Activated CD4-positive, CD25-positive, alpha-beta regulatory T cell treated with anti-CD3 and anti-CD28 coated beads, Interleukin-2, amount 50 U/mL, for 72 hours (primary cell): ENCODE measurements around the gene OSGEPL1.
"Not testable (repeated sequence)": the region's sequence is repeated elsewhere in the genome, so short reads cannot be mapped to it uniquely, and the experiment has no call there.

ENCODE experiments used
- DNase-seq: peaks from one replicate; pipeline ENCODE4 v3.0.0; 2021

OSGEPL1 gene, protein sequence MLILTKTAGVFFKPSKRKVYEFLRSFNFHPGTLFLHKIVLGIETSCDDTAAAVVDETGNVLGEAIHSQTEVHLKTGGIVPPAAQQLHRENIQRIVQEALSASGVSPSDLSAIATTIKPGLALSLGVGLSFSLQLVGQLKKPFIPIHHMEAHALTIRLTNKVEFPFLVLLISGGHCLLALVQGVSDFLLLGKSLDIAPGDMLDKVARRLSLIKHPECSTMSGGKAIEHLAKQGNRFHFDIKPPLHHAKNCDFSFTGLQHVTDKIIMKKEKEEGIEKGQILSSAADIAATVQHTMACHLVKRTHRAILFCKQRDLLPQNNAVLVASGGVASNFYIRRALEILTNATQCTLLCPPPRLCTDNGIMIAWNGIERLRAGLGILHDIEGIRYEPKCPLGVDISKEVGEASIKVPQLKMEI

DNA sequence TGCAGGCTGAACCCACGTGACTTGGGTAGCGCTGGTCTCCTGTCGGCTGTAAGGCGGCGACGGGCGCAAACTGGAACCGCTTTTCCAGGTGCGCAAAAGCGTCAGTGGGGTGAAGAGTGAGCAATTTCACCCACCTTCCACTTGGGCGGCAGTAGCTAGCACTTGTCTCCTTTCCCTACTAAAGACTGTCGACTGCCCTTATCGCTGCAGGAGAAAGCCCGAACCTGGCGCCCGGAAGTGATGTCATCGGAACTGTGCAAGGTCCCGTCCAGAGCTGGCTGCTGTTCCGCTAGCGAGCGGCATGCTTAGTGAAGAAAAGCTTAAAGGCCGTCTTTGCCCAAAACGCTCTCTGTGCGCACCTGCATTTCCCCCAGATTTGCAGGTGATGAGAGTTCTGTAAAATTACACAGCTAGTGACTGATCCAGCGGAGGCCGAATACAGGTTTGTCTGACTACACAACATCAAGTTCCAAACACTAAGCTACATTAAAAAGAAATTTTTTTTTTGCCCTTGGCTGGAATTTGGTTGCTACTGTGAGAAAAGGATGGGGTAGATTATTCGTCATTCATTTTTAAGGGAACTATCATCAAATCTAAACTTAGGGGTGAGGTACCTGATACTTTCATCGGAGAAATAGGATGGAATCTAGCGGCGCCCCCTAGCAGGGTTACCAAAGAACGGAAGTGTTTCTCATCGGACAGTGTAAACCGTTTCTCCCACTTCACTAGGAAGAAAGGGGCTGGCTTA is at the start of gene OSGEPL1:
Gene OSGEPL1 (minus strand): TSS at position 242 of the 748 bp plus-strand sequence. CDS start 1,152 bp downstream, outside the sequence.
- DNase-seq: peak; percentile 84

DNA sequence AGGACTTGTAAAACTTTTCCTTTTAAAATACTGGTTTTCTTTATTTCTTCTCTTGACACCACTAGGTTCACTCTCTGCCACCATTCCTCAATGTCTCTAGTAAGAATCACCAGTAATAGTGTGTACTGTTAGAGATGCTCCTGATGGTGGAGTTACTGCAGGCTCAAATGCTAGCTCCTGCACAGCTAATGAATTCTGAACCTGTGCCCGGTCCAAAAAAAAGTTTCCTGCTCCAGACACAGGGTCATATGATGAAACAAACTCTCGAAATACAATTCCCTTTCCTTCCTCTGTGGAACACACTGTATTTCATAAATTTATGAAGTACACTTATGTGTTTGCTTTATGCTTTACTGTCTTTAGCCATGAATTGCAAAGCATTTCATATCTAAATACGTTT is 40.8 kb upstream of the OSGEPL1 start:
- DNase-seq: no peak

DNA sequence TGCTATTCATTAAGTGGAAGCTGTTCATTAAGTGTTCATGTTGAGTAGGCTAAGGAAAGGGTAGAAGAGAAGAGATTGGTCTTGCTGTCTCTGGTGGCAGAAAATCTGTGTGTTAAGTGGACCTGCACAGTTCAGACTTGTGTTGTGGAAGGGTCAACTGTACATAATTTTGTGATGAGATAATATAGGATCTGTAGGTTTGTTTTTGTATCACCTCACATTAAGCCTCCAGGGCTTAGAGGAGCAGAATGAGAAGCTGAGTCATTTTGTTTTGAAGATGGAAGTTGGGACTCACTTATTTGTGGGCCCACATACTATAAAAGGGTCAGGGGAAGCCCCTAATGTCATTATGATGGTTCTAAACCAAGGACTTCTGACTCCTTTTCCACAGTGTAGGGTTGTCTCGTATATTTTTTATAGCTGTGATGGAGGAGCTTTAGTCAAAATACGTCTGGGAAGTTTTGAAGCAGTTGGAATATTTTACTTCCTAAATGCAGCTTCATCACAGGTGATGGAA is 39.9 kb upstream of the OSGEPL1 start:
- no peak for DNase-seq

DNA sequence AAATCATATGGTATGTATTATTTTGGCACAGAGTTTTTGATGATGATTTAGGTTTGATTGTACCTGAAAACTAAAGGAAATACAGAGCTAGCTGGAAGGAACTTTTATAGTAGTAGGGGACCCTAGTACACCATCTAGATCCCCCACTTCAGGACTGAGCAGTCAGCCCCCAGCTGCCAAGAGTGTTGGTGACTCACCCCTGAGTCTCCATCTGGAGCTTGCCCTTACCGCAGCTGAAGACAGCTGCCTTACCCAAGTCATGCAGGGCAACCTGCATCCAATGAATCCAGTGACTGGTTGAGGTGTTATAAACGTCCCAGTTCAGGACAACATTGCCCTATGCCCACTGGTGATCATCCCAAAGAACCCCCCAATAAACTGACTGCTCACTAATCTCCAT is 36.9 kb upstream of the OSGEPL1 start:
- DNase-seq: no peak

DNA sequence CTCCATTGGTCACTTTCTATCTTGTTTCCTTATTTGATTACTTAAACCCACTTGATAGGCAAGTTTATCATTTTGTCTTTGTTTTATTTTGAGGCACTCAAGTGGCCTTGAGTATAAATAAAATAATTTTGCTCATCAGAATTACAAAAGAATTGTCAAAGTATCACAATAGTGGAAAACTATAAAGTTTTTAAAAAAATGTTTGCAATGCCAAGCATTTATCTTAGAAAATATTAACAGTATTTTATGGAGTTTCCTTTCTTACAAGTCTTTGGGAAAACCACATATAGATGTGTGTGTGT is 36.4 kb upstream of the OSGEPL1 start:
- no peak for DNase-seq

DNA sequence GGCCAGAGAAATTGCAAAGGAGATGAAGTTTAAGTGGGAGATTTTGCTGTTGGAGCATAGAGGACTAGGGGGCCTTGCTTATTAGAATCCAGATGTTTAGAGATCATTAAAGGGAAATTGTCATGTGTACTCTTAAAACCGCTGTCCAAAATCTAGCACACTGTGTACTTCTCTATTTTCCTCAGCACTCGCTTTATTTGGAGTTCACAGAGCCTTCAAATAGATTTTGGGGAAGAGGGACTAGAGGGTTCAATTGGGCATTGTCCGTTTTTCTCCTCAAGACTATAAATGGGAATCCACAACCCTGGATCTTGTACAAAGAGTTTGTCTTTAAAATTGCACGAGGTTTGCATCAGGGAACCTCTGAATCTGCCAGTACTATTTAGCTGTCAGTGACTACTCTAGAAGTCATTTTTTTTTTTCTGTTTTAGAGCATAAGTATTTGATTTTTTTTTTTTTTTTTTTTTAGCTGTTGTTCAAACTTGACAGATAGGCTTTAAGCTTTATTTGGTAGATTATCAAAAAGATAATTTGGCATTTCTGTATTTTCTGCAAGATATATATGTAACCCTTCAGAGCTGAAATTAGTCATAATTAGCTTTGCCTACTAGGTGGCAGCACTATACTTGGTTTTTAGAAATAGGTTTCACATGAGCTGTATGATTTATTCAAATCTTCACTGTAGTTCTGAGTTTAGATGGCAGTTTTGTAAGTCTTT is 35.9 kb upstream of the OSGEPL1 start:
- no peak for DNase-seq

DNA sequence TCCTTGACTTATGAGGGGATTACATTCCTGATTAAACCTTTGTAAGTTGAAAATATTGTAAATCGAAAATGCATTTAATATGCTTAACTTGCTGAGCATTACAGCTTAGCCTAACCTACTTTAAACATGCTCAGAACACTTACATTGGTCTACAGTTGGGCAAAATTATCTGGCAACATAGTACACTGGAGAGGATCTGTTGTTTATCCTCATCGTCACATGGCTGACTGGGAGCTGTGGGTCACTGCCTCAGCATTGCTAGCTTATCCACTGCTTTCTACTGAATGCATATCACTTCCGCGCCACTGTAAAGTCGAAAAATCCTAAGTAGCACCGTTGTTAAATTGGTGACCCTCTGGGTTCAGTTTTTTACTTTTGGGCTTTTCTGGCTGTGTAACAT is 35.3 kb upstream of the OSGEPL1 start:
- DNase-seq: no peak

DNA sequence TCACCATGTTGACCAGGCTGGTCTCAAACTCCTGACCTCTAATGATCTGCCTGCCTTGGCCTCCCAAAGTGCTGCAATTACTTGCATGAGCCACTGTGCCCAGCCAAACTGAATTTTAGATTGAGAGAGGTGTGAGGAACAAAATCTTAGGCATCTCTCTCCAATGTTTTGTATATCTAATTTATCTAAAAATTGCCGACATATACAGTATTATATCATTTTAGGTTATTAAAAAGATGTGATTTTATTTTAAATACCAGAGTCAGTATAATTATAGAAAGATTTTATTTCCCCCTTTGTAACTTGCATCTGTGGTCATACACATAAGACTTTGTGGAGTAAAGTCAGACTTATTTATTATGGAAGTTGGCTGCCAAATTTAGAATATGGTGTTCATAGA is 31.7 kb upstream of the OSGEPL1 start:
- no peak for DNase-seq

DNA sequence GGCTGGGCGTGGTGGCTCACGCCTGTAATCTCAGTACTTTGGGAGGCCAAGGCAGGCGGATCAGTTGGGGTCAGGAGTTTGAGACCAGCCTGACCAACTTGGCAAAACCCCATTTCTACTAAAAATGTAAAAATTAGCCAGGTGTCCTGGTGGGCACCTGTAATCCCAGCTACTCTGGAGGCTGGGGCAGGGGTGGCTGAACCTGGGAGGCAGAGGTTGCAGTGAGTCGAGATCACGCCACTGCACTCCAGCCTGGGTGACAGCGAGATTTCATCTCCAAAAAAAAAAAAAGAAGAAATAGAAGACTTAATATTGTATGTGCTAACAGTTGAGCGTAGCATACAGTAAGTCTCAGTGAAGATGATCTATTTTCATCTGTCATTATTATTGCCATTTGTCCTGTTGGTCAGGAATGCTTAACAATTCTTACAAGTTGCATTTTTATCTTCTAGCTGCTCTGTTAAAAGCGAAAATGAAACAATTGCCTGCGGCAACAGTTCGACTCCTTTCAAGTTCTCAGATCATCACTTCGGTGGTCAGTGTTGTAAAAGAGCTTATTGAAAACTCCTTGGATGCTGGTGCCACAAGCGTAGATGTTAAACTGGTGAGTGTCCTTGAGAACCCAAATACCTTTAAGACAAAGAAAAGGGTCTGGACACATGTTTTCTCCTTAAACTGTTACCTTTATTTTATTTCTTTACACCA is 28.9 kb upstream of the OSGEPL1 start:
- DNase-seq: no peak

DNA sequence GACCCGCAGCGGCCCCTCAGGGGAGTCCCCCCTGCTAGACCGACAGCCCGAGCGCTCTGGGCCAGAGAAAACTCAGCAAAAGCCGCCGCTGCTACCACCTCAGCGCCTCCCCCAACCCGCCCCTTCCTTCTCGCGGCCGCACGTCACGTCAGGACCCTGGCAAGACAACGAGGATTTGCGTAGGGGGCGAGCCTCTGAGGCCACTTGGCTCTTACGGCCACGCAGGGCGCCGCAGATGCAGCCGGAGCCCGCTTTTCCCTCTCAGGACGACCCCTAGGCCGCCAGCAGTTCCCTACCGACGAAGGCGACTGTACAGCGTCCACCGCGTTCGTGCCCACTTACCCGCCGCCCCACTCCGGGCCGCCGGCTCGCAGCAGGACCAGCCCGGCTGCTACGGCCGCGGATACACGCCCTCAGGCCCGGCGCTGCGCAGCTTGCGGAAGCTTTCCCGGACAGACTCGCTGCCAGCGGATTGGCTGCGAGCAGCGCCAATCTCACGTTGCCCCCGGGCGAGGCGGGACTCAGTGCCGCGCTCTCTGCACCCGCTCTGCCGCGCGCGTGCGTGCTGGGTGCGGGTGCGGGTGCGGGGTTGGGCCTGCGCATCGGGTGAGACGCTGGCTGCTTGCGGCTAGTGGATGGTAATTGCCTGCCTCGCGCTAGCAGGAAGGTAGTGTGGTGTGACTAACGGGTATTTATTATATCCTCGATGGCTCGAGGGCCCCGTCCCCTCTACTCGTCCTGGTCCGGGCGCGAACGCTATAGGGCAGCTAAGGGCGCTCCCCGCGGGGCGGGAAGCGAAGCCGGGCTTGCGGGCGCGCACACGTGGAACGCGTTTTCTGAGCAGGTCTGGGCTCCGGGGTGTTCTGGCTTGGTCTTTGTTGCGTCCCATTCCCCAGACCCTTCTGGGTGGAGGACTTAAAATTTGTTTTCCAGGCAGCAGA is 21.6 kb upstream of the OSGEPL1 start, which contains the start of the genes ORMDL1 and PMS1:
Gene ORMDL1 (minus strand): TSS at position 413 of the 941 bp plus-strand sequence. CDS start 1,744 bp downstream, outside the sequence.
Gene PMS1 (plus strand): TSS at position 524 of the 941 bp plus-strand sequence. CDS start 7,360 bp downstream, outside the sequence.
- peak; percentile 96 for DNase-seq

DNA sequence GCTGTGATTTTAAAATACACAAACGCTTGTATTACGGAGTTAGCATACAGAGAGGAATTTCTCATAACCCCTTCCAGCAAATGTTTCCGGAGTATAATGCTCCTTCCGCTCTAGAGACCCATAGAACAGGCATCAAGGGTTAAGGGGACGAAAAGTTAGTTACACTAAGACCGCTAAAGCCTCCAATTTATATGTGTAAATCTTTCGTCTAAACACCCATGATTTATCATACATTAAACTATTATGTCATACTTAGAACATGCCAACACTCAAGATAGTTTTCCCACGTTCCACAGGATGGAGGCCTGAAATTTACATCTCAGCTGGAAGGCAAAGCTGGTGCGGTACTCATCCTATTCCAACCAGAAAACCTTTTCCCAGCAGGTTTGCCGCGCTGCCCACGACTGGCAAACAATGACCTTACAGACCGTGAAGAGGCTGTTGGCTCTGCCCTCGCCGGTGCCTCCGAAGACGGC is 20.9 kb upstream of the OSGEPL1 start:
- DNase-seq: no peak

DNA sequence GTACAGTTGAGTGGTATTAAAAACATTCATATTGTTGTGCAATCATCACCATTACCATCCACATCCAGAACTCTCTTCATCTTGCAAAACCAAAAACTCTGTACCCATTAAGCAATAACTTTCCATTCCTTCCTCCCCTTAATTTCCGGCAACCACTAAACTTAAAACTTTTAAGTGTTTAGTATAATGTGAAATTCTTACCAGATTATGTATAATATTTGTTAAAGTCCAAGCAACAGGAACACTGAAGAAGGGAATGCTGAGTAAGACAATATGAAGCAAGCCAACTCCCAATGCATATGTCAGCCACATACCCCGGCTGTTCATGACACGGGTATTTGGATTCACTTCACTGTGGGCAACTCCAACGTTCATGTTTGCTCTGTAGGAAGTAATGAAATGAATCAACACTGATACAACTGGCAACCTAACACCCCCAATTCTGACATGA is 19.7 kb upstream of the OSGEPL1 start:
- DNase-seq: no peak

DNA sequence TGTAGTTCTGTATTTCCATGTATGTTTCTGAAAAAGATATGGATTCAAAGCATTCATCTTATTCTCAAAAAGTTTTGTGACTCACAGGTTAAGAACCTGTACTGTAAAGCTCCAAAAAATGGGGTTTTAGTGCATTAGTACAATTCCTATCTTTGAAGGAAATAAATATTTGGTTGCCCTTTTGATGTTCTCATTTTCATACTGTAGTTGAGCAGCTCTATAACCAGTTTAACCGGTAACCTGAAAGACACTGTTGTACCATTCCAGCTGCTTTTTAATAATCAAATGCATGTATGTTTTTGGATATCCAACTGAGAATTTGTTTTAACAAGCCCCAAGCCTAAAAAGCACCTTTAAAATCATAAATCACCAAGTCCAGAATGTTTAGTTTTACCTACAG is 9.6 kb upstream of the OSGEPL1 start:
- DNase-seq: no peak

DNA sequence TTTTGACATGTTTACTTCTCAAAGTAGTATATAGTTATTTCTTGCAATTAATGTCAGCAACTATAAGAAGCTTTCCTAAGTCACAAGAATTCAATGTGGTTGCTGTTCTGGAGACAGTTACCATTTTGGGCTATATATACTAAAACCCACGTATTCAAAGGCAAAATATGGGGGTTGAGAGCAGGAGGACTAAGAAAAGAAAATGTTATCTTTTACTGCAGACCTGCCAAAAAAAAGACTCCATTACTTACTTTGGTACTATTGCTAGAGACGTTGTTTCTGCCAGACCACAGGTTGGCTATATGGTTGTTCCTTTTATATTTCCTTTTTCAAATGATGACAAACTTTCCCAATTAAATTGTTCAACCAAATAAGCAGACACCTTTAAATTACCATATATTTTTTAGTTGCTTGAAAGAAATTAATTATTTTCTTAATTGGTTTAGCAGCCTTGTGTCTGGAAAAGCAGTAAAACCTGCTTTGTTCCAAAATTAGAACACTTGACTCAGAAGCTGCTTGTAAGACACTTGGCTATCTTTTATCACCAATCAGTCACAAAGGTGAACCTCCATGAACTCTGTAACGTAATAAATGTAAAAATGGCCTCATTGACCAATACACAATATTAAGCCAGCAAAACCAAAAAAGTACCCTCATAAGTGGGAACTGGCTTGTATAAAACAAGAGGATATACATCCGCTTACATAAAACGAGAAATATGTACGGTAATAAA is 8.2 kb upstream of the OSGEPL1 start:
- no peak for DNase-seq

DNA sequence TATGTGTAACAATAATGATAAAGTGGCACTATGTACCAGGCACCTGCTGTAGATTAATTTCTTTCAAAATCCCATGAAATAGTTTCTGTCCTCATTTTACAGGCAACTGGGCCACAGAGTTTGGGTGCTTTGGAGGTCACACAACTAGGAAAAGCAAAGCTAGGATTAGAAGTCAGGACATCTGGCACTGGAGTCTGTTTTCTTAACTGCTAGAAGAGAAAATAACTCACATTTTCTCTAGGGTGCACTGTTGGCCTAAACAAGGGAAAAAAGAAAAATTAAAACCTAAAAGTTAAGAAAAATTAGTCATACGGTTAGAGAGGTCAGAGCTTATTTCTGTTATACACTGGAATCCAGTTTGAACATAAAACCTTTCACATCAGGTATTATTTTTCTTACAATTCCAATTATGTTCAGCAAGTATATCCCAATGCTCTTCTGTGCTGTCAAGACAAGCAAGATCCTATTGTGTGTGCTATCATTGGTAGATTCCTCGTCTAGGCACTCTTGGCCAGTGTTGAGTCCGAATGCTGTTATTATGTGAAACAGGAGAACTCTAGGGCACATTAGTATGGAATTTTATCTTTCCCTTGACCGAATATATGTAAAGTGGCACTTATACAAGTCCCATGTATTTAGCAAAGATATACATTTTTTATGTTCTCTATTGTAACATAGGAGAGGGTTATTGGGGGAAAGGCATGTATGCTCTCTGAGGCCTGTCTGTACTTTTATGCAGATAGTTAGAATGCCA is 1.5 kb upstream of the OSGEPL1 start:
- no peak for DNase-seq

DNA sequence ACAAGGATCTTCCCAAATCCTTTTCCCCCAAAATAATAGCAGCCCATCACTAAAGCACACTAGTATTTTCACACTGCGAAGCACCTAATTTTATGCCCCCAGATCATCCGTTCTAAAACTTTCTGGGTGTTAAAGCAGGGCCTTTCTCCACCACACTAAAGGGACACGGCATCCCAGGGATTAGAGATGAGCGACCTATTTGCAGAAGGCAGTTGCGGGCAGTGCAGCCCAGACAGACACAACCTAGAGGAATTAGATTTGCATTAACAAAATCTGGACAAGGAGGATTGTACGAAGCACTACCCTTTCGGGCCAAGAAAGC is 402 bp downstream of the OSGEPL1 start:
- DNase-seq: no peak

DNA sequence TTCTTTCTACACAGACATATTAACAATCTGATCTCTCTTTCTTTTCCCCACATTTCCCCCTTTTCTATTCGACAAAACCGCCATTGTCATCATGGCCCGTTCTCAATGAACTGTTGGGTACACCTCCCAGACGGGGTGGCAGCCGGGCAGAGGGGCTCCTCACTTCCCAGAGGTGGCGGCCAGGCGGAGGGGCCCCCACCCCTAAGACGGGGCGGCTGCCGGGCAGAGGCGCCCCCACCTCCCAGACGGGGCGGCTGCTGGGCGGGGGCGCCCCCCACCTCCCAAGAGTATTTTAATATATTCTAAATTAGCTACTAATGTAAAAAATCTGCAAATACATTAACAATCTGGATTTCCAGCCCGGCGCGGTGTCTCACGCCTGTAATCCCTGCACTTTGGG is 2.4 kb downstream of the OSGEPL1 start:
- DNase-seq: not testable (repeated sequence)

DNA sequence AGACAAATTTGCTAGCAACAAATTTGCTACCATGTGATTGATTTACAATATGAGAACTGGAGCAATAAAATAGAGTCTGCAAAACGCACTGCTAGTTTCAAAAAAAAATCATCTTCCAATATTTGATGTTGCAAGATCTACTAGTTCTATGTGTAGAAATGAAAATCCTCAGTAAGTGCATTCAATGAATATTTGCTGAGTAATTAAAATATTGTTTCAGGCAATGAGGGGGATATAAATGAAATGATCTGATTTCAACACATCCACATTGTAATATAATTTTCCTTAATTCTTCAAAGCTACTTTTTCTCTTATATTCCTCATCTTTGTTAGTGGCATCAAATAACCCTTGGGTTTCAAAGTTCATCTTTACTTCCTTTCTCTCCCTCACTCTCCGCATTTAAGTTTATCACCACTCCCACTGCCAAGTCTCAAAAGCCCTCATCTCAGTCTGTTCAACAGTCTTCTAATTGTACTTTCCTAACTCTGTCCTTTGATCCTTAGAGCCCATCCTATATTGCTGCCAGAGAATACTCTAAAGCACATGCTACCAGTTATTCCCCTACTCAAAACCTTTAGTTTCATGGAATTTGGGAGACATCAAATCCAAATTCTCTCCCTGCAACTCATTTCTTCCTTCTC is 6.2 kb downstream of the OSGEPL1 start:
- DNase-seq: no peak

DNA sequence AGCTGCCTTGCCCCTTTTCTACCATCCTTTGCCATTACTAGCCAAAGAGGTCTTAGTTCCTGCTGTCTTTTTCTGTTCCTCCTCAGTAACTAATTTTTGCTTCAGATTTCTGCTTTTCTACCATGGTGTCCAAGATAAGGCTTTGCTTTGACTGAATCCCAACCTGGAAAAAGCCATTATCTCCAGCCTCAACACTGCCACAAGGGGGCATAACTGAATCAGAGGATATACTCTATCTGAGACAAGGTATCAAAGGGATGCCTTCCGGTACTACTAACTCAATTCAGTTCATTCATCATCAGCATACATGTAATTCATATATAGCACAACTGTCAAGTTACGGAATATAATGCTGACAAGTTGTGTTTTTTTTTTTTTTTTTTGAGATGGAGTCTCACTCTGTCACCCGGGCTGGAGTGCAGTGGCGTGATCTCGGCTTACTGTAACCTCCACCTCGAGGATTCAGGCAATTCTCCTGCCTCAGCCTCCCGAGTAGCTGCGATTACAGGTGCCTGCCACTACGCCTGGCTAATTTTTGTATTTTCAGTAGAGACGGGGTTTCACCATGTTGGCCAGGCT is 11.4 kb downstream of the OSGEPL1 start:
- no peak for DNase-seq
